Inferior parietal cortex (tissue), 1 donor: ENCODE results near the gene CDKN2C.
"Not testable (repeated sequence)": the region's sequence is repeated elsewhere in the genome, so short reads cannot be mapped to it uniquely, and the experiment has no call there.

Experiments used
- DNase-seq: peaks from one replicate; pipeline ENCODE4 v3.0.0-alpha.2; 2016; ENCODE audit errors: extremely low spot score

Gene CDKN2C

GRCh38 chr1:50979937-50980336, 9.9 kb downstream of the CDKN2C start:
- no peak for DNase-seq

GRCh38 chr1:50980505-50980904, 10.5 kb downstream of the CDKN2C start:
- DNase-seq: no peak

GRCh38 chr1:50981741-50982140, 11.7 kb downstream of the CDKN2C start:
- no peak for DNase-seq

GRCh38 chr1:50982611-50983010, 12.6 kb downstream of the CDKN2C start:
- DNase-seq: no peak

- no peak for DNase-seq
Observed at GRCh38 chr1:50983219-50983802, 13.3 kb downstream of the CDKN2C start.

- no peak for DNase-seq
Observed at GRCh38 chr1:50985094-50985493, 15.0 kb downstream of the CDKN2C start.

- DNase-seq: no peak
Observed at GRCh38 chr1:50986653-50987052, 16.6 kb downstream of the CDKN2C start.

GRCh38 chr1:50989694-50990093, 19.6 kb downstream of the CDKN2C start:
- DNase-seq: no peak

GRCh38 chr1:50992532-50993318, 22.7 kb downstream of the CDKN2C start:
- DNase-seq: no peak

- DNase-seq: no peak
Observed at GRCh38 chr1:50993645-50994044, 23.6 kb downstream of the CDKN2C start.

- no peak for DNase-seq
Observed at GRCh38 chr1:50994997-50995396, 25.0 kb downstream of the CDKN2C start.

GRCh38 chr1:50995651-50996050, 25.6 kb downstream of the CDKN2C start:
- no peak for DNase-seq

- DNase-seq: no peak
Observed at GRCh38 chr1:50996083-50996482, 26.0 kb downstream of the CDKN2C start.

- DNase-seq: not testable (repeated sequence)
Observed at GRCh38 chr1:50999375-50999774, 29.3 kb downstream of the CDKN2C start.

GRCh38 chr1:51000160-51000559, 30.1 kb downstream of the CDKN2C start:
- DNase-seq: no peak

GRCh38 chr1:51000651-51001050, 30.6 kb downstream of the CDKN2C start:
- no peak for DNase-seq

- no peak for DNase-seq
Observed at GRCh38 chr1:51002516-51002915, 32.5 kb downstream of the CDKN2C start.

GRCh38 chr1:51005549-51005948, 35.5 kb downstream of the CDKN2C start:
- DNase-seq: not testable (repeated sequence)

- no peak for DNase-seq
Observed at GRCh38 chr1:51009381-51009780, 39.3 kb downstream of the CDKN2C start.

GRCh38 chr1:51014878-51015277, 44.8 kb downstream of the CDKN2C start:
- DNase-seq: no peak

- no peak for DNase-seq
Observed at GRCh38 chr1:51019811-51020210, 49.8 kb downstream of the CDKN2C start.
